ENCODE measurements around the gene ZCCHC2. TPM values are rescaled to one million over a fixed set of nuclear protein-coding genes. Genes with fewer than 3 reads are reported as not detected.
A peak's percentile ranks its signal among the peaks of the same experiment; 100 is the strongest.

Gene ZCCHC2
- total RNA-seq, 4 donors from 2014 or later: 35.6 to 54.5 (median 37.2) TPM

DNA sequence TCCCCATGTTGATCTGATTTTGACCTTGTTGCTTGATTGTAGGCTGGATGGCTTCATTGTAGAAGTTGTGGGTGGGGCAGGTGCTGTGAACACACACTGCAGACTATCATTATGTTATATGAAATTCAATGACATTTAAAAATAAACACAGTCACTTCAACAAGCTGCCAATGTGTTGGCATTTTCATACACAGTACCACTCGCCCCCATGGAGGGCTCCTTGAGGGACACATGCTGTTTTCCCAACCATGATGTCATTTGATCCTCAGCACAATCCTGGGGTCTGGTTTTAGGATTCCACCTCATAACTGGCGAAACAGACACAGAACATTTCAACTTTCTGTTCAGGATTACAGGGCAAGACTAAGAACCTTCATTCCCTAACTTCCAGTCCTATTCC, 86.9 kb downstream of the ZCCHC2 start:
- no peak overlapping the region for H3K4me3 ChIP-seq
- no peaks in the 10 kb centered on the region for H3K4me1 ChIP-seq
- no peaks in the 10 kb centered on the region for H3K9me3 ChIP-seq
- no peak for TF ChIP-seq POLR2A (IDR thresholded peaks at IDR 0.05)
- TF ChIP-seq, protein P1, sequence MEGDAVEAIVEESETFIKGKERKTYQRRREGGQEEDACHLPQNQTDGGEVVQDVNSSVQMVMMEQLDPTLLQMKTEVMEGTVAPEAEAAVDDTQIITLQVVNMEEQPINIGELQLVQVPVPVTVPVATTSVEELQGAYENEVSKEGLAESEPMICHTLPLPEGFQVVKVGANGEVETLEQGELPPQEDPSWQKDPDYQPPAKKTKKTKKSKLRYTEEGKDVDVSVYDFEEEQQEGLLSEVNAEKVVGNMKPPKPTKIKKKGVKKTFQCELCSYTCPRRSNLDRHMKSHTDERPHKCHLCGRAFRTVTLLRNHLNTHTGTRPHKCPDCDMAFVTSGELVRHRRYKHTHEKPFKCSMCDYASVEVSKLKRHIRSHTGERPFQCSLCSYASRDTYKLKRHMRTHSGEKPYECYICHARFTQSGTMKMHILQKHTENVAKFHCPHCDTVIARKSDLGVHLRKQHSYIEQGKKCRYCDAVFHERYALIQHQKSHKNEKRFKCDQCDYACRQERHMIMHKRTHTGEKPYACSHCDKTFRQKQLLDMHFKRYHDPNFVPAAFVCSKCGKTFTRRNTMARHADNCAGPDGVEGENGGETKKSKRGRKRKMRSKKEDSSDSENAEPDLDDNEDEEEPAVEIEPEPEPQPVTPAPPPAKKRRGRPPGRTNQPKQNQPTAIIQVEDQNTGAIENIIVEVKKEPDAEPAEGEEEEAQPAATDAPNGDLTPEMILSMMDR (IDR thresholded peaks at IDR 0.05): no peak
- no peak overlapping the region for H3K27ac ChIP-seq
- H3K27me3 ChIP-seq: no peaks in the 10 kb centered on the region
- DNase-seq: no peak
- H3K36me3 ChIP-seq: no peaks in the 10 kb centered on the region

DNA sequence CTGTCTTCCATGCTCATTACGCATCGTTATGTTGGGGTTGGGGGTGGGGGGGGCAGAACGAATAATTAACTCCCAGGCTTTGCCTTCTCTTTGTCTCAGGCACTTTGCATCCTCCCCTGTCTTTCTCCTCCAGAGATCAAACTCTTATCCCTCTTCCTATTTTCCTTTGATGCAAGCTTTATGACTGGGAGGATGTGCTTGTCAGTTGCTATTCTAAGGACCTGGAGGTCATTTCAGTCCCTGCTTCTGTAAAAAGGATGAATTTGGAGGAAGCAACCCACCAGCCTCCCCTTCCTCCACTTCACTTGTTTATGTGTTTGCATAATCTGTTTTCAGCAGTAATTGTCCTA, 87.5 kb downstream of the ZCCHC2 start:
- no peaks in the 10 kb centered on the region for H3K36me3 ChIP-seq

DNA sequence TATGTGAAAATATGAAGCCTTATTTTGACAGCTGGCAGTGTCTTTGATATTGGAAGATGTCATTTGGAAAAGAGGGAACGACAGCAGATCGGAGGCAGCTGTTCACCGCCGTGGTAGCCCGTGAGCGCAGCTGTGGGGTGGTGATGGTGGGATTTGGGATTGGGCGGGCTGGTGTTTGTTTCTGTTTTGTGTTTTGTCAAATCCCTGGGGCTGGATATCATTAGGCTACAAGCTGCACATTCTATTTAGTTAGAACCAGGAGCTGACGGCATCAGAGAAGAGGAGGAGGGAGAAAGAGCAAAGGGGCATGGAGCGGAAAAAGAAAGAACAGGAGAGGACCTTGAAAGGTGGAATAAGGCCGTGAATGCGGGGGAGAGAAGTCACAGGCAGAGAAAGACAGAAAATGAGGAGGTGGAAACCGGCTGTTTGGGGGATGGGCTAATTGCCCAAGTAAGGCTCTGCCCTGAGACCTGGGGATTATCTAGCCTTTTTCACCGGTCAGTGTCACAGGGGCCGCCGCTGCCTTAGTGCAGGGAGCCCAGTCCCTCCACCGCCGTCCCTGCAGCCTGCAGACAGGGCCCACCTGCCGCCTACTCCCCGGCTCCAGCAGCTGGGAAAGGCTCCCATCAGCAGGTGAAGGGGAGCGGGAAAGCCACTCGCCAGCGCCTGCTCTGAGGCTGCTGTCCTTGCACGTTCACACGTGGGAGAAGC, 88.0 kb downstream of the ZCCHC2 start:
- H3K27ac ChIP-seq: no peak overlapping the region
- H3K4me3 ChIP-seq: peak overlapping the region in 1 of 4 donors; percentile 15
- no peaks in the 10 kb centered on the region for H3K4me1 ChIP-seq
- H3K36me3 ChIP-seq: no peaks in the 10 kb centered on the region
- TF ChIP-seq, protein P1 (IDR thresholded peaks at IDR 0.05): no peak
- no peak for TF ChIP-seq POLR2A (IDR thresholded peaks at IDR 0.05)
- DNase-seq: no peak
- H3K27me3 ChIP-seq: no peaks in the 10 kb centered on the region
- H3K9me3 ChIP-seq: no peaks in the 10 kb centered on the region

More for the DNA sequence above, 87.5 kb downstream of the ZCCHC2 start:
- H3K27me3 ChIP-seq: no peaks in the 10 kb centered on the region
- no peaks in the 10 kb centered on the region for H3K4me1 ChIP-seq
- no peaks in the 10 kb centered on the region for H3K9me3 ChIP-seq
- H3K4me3 ChIP-seq: no peak overlapping the region
- no peak for TF ChIP-seq POLR2A (IDR thresholded peaks at IDR 0.05)
- TF ChIP-seq, protein P1 (IDR thresholded peaks at IDR 0.05): no peak
- no peak overlapping the region for H3K27ac ChIP-seq
- DNase-seq: no peak

DNA sequence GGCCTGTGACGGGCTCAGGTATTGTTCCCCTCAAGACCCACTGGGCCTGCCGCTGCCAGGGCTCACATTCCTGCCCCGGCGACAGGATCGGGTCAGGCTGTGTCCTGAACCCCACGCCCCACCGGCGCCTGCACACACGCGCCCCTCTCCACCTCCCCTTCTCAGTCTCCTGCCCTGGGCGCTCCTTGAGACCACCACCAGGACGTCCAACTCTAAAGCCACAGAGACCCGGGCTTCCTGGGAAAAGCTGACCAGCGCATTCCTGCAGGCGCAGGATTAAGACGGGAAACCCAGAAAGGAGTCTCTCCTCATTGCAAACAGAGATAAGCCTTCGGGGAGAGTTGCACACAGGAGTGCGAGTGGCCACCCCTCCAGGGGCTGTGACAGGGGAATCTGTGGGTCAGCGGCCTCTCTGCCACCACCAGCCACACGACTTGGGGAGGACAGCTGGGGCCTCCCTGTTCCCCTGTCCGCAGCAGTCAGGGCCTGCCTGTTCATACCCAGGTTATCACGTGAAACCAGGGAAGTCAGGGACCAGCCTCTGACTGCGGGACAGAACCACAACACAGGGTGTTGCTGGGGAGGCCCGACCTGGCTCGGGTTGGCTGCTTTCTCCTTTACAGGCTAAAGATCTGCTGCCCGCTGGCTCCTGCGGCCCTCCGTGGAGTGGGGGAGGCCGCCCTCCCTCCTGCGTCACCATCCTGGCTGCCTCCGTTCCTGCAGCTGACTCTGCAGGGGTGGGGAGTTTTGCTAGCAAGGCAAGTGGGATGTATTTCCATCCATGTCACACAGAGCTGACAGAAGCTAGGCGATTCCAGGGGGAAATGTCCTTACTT, 88.8 kb downstream of the ZCCHC2 start:
- TF ChIP-seq, protein P1 (IDR thresholded peaks at IDR 0.05): no peak
- no peak for TF ChIP-seq POLR2A (IDR thresholded peaks at IDR 0.05)
- peak overlapping the region in 1 of 4 donors; percentile 15 for H3K4me3 ChIP-seq
- no peaks in the 10 kb centered on the region for H3K27me3 ChIP-seq
- H3K9me3 ChIP-seq: no peaks in the 10 kb centered on the region
- no peaks in the 10 kb centered on the region for H3K36me3 ChIP-seq
- H3K27ac ChIP-seq: no peak overlapping the region
- no peak for DNase-seq
- H3K4me1 ChIP-seq: no peaks in the 10 kb centered on the region

DNA sequence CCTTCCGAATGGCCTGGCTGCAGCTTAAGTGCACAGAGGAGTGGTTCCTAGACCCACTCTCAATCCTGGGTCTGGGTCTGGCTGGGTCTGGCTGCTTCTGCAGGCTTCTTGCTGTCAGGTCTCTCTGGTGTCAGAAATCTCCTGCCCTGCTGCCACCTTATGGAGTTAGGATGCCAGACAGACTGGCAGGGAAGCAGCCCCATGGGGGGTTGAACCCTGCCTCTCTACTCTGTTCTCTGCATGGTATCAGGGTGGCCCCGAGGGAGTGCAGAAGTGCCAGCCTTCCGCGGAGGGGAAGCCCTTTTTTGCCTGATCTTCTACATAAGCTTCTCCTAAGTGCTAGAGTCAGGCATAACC, 89.4 kb downstream of the ZCCHC2 start:
- no peaks in the 10 kb centered on the region for H3K36me3 ChIP-seq
- TF ChIP-seq, protein P1 (IDR thresholded peaks at IDR 0.05): no peak
- TF ChIP-seq POLR2A (IDR thresholded peaks at IDR 0.05): no peak
- H3K27ac ChIP-seq: no peak overlapping the region
- DNase-seq: no peak
- H3K4me3 ChIP-seq: no peak overlapping the region
- H3K27me3 ChIP-seq: no peaks in the 10 kb centered on the region
- no peaks in the 10 kb centered on the region for H3K9me3 ChIP-seq
- H3K4me1 ChIP-seq: no peaks in the 10 kb centered on the region

Data from Peyer's patch (tissue), 4 donors.